NOMO-1 treated with dmso at 0.1 percent for 144 hours (cell line): ENCODE measurements around the gene SEC16A.
A peak's percentile ranks its signal among the peaks of the same experiment; 100 is the strongest.

Experiments
- DNase-seq: peaks from one replicate; lab custom pipeline; 2025; ENCODE audit not compliant: unreplicated experiment; lab: John Stamatoyannopoulos, UW

The SEC16A gene

GRCh38 chr9:136482793-136483588, at the start of gene SEC16A:
Gene SEC16A (minus strand): TSS chr9:136483040. CDS start chr9:136477615, 5,425 bp downstream.
- DNase-seq, result peak; percentile 100

- DNase-seq, result no peak
These were observed 49.3 kb upstream of the SEC16A start for GRCh38 chr9:136531904-136532798.

GRCh38 chr9:136531186-136531903, 48.5 kb upstream of the SEC16A start:
- no peak for DNase-seq

GRCh38 chr9:136530461-136531089, 47.7 kb upstream of the SEC16A start:
- DNase-seq, result no peak

- DNase-seq, result no peak
These were observed 46.9 kb upstream of the SEC16A start for GRCh38 chr9:136529516-136530460.

- no peak for DNase-seq
These were observed 46.0 kb upstream of the SEC16A start for GRCh38 chr9:136528716-136529341.

GRCh38 chr9:136527721-136528710, 45.2 kb upstream of the SEC16A start:
- DNase-seq, result no peak

GRCh38 chr9:136527131-136527530, 44.3 kb upstream of the SEC16A start:
- no peak for DNase-seq

- DNase-seq, result no peak
These were observed 43.8 kb upstream of the SEC16A start for GRCh38 chr9:136526625-136527066.

- DNase-seq, result no peak
These were observed 43.1 kb upstream of the SEC16A start for GRCh38 chr9:136525841-136526499.

GRCh38 chr9:136525207-136525606, 42.4 kb upstream of the SEC16A start:
- no peak for DNase-seq

- peak; percentile 26 for DNase-seq
These were observed 39.7 kb upstream of the SEC16A start for GRCh38 chr9:136522314-136523237.

GRCh38 chr9:136521537-136521936, 38.7 kb upstream of the SEC16A start:
- peak; percentile 31 for DNase-seq

- DNase-seq, result no peak
These were observed 37.3 kb upstream of the SEC16A start for GRCh38 chr9:136520053-136520540.

GRCh38 chr9:136519263-136520052, 36.6 kb upstream of the SEC16A start:
- no peak for DNase-seq
